Fibroblast of gingiva (primary cell): ENCODE data around the gene C2orf78.
"Not testable (repeated sequence)": the region's sequence is repeated elsewhere in the genome, so short reads cannot be mapped to it uniquely, and the experiment has no call there.

Experiments used
- DNase-seq: peaks from one replicate; pipeline ENCODE4 v3.0.0-alpha.2; 2011; ENCODE audit warnings: low read depth

C2orf78 gene, protein sequence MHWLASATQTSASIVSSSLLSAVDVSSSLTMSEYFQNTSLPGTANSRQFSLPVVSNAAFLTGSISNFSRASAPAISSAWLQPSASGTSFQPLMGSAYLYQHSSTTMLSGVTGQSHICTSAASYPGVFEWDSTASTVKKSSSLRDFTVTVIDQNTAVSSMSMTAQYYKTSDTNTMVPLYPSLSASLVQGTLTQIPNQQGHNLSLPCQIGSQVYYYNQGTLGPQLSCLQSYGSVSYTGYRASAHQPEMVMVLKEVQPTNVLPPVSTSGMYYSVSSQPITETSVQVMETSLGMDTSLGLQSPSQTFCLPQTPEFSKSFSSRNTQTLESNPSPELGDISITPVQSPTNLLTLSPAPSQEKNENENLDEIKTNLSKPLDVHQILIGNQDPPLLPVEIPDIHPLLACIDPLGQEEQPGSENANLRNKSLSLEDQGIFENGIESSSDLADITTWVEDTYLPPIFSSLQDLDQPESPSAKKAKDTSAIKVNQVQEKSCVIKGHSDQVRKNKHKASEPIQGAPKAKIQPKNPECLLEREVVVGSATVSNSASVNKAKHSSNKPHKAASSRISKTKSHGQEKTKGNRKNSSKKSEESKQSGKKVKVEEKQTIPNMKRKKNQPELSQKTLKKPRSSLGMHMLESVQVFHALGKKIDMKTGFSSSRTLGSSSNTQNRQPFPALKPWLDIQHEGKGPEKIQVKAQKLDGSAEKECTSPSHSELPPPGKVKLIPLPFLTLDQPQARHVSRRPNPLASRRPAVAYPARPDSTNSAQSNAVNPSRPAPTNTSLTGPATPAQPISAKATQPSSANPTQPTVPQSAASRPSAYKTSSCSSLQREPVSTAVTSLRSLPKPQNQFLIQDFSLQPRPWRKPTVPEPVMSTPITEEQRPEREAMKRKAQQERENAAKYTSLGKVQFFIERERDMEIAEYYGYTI

DNA sequence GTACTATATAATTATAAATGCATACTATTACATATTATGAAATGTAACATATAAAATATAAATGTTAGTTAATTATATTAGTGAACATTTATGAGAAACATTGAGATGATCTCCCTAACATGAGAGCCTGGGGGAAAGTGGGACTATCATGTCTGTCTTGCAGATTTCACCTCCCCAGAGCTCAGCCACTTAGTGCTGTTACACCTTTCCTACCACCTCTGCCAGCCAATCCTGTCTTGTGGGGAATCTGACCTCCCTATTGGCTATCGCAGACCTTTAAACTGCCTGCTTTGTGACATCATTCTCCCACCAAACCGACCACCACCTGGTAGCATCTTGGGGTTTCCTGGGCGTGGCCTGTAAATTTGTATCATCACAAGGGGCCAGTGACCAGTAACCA is at the start of gene C2orf78:
Gene C2orf78, plus strand, starts transcription at position 301 of the 400 bp plus-strand sequence. CDS start 127 bp downstream, outside the sequence.
- not testable (repeated sequence) for DNase-seq

DNA sequence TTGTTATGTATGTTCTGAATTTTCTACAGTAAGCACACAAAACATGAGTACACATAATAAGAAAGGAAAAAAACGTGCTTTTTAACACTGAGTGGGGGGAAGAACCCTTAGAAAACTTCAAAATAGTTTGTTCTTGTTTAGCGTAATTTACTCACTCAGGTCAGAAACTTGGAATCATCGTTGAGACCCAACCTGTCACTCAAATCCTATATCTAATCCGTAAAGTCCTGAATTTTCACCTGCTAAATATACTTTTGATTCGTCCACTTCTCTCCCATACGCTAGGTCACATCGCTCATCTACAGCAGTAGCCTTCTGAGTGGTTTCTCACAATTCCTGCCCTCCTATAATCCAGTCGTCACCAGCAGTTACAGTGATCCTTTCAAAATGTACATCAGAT is 47.6 kb upstream of the C2orf78 start:
- DNase-seq = no peak

DNA sequence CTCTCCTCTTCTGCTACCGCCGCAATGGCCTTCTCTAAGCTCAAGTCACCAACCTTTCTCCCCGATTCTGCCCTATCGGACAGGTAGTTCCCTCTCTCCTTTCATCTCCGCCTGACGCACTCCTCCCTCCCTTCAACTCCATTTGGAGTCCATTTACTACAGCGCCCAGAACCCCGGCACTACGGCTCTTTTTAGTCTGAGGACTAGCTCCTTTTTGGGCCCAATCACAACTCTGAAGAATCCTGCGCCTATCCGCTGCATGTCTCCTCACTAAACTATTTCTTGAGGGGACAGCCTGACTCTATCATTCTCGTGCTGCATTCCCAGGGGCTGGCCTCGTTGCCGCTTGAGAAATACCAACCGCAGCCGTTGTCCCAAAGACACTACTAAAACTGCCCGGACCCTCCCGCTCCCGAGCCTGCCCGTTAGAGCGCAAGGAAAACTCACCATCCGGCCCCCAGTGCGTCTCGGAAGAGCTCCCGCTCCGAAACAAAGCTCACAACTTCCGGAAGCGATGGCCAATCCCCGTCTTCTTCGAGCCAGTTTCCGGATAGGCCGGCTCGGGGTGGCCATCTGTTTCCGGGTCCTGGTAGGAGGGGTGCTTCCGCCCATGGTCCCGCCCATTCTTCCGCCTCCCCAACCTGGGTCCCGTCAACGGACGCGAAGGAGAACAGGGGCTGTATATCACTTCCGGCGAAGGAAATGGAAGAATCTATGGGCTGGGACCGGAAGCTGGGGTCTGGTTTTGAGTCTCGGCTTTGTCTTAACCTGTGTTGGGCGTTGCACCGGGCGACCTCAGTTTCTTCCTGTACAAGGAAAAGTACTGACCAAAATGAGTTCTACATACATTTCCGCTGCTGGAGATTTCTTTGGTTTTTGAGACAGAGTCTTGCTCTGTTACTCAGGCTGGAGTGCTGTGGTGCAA is 46.9 kb upstream of the C2orf78 start, which contains the start of gene TPRKB:
Gene TPRKB, minus strand, starts transcription at position 491 of the 925 bp plus-strand sequence. CDS start 2,776 bp downstream, outside the sequence.
- DNase-seq = peak; percentile 98

DNA sequence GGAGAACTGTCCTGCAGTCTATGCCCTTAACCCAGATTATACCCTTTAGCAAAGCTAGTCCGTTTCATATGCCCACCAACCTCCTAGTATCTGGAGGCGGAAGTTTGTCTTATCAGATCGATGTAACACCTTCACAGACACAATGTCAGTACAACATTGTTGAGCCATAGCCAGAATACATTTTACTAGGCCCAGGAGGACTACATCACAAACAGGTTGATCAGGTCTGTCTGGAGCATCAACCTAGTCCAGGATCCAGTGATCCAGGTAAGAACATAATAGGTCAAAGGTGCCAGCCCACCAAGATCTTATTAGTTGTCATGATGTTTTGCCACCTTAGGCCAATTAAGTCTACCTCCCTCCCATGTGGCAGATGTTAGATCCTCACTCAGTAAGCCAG is 44.9 kb upstream of the C2orf78 start:
- DNase-seq = no peak

DNA sequence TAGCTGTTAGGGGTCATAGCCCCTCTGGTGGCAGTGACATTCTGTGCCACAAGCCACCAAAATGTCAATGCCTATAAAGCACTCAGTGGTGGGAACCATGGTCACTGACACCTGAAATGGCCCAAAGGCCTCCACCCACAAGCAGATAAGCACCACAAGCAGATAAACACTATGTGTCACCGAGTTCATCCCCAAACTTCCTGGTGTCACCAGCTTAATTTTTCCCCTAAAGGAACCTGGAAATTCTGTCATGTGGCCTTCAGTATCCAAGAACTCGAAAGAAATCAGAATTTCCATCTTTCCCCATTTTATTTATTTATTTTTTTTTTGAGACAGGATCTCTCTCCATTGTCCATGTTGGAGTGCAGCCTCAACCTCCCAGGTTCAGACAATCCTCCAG is 43.2 kb upstream of the C2orf78 start:
- DNase-seq = no peak

DNA sequence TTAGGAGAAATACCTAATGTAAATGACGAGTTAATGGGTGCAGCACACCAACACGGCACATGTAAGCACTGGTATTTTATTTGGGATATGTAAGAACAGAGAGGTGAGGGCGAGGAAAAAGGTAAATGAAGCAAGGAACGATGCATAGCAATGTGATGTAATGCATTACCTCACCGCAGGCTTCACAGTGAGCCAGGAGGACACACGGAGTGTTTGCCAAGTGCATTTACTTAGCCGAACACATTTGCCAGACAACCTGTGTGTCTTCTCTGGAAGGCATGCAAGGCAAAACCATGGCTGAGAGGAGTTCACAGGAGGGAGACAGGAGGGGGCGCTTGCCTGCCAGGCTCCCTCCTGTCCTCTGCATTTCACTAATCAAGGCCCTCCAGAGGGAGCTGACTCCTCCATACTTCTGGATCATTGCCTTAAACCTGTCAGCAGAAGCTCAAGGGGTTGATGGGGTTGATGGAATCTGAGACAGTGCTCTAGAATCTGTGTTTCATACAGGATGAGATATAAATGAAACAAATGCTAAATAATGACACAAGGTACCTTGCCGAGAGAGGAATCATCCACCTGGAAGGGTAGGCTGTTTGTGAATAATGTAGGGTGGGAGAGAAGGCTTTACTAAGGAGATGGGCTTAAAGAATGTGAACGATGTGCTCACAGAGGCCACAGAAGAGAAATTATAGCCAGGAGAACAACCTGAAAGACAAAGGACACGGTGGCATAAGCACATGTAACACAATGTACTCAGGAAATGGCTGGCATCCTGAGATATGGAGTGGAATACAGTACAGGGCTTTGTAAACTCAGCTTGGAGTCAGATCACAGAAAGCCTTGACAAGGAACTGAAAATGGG is 37.7 kb upstream of the C2orf78 start:
- DNase-seq = no peak

DNA sequence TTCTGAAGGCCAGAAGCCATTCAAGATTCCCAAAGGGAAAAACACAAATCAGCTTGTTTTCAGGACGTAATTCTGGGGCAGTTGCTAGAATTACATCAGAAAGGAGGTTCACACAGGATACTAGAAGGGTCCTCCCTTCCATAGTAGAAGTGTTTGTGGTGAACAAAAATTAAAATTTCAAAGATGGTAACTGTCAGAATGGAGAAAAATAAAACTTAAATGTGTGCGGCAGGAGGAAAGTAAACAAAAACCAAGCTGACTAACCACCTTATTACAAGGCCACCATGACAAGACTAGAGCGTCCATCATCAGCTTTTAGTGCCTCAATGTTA is 37.1 kb upstream of the C2orf78 start:
- no peak for DNase-seq

DNA sequence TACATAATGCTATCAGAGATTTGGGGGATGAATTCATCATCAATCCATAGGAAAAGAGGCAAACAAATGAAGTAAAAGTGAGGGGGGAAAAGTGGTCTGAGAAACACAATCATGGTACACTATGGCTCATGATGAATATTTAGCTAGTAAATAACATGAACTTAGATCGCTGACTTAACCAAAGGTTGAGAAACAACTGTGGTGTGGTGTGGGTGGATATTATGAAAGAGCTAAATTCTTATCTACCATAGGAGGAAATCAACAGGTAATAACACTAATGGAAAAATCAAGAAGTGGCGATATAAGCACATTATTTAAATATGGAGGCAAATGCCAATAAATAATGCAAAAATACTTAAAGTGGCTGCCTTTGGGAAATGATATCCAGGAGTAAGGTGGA is 34.7 kb upstream of the C2orf78 start:
- DNase-seq = no peak

DNA sequence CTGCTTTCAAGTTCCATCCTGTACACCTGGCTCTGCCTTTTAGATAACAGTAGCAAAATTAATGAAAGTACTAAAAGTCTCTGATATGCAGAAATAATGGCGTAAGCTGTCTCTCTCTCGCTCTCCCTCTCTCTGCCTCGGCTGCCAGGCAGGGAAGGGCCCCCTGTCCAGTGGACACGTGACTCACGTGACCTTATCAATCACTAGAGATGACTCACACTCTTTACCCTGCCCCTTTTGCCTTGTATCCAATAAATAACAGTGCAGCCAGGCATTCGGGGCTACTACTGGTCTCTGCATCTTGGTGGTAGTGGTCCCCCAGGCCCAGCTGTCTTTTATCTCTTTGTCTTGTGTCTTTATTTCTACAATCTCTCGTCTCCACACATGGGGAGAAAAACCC is 29.7 kb upstream of the C2orf78 start:
- not testable (repeated sequence) for DNase-seq

DNA sequence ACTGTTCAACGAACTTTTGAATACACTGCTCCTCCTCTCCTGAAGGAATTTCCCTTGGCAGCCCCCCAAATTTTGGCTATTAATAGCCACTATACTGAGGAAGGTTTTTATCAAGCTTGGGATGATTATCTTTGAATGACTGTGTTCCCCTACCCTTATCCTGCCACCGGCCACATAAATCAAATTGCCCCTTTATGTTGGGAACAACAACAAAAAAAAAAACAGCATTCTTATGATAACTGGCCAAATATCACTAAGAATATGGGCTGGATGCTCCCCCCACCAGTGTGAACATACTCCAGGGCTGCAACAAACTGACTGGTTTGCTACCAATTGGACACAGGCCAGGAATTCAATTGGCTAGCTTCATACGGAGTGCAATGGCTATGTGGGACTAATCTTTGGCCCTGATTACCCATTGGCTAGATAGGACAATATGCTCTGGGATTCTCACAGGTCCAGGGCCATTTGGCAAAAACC is 24.7 kb upstream of the C2orf78 start:
- DNase-seq = peak; percentile 14

DNA sequence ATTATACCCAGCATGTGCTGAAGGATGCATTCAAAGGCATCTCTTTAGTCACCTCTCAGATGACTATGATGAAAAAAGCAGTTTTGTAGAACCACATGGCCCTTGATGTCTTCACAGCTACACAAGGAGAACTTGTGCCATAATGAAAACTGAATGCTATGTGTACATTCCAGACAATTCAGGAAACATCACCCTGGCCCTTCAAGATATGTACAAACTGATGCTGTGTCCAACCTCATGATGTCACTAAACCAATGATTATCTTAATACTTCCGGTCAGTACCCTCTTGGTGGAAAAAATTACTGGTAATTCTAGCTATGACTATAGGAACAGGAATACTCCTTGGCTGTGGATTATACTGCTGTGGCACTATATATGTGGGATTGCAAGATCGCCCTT is 24.1 kb upstream of the C2orf78 start:
- no peak for DNase-seq

DNA sequence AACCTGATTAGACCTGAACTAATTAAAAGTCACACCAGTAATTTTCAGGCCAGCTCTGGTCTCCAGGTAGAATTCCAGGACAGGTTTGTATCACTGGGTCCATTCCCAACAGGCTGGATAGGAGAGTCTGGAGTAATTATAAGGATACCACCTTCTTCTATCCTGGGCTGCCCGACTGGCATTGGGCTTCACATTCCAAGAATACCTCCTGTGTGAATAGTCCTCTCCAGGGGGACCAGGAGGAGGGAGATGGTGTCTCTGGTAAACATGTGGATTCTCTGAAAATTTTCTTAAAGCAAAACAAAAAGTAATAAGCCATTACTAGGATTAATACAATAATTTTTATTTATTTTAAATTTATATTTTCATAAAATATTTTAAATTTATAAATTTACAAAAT is 21.4 kb upstream of the C2orf78 start:
- no peak for DNase-seq

DNA sequence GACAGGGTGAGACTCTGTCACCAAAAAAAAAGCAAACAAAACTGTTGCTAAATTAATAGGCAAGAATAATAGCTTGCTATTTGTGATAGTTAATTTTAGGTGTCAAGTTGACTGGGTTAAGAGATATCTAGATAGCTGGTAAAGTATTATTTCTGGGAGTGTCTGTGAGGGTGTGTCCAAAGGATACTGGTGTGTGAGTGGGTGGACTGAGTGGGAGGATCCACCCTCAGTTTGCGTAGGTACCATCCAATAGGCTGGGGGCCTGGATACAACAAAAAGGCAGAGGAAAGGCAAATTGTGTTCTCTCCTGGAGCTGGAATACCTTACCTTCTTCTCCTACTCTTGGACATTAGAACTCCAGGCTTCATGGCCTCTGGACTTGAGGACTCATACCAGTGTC is 19.0 kb upstream of the C2orf78 start:
- DNase-seq = no peak

DNA sequence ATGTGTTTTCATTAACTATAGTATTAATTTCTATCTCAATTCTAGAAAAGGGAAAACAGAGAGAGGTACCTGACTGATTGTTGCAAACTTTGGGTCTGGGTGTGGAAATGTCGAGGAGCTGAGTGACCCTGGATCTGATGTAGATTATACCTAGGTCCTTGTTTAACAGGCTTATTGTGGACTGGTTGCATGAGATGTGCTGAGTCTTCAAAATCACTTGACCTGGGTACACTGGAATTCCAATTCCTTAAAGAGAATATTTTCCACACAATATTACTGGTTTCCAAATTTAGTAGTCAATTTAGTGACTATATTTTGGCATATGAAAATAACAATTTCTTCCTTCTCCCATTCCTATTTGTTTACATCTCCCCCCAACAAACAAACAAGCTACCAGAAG is 17.6 kb upstream of the C2orf78 start:
- no peak for DNase-seq

DNA sequence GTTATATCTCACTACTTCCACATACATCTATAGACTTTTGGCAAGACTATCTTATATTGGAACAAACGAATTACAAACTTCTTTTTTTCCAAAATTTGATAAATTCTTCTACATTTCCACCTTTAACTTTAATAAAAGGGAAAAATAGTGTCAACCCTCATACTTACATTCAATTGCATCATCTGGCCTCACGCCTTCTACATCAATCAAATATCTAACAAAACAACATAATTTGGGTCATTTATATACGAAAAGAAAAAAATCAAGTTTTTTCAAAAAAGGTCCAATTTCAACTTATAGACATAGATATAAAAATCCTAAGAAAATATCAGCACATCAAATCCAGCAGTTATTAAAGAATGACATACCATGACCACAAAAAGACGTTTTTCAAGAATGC is 17.0 kb upstream of the C2orf78 start:
- no peak for DNase-seq

DNA sequence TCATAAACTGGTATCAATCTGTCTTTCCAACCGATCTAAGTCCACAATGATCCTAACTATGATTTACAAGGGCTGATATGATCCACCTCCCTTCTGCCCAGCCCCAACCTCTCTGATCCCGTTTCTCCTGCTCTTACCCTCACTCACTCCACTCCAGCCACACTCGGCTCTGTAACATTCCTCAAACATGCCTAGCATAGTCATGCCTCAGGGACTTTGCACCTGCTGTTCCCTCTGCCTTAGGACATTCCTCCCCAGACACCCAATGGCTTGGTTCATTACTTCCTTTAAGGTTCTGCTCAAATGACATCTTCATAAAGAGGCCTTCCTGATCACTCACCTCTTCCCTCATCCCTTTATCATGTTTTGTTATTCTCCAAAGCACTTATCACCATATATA is 13.3 kb upstream of the C2orf78 start:
- DNase-seq = no peak

DNA sequence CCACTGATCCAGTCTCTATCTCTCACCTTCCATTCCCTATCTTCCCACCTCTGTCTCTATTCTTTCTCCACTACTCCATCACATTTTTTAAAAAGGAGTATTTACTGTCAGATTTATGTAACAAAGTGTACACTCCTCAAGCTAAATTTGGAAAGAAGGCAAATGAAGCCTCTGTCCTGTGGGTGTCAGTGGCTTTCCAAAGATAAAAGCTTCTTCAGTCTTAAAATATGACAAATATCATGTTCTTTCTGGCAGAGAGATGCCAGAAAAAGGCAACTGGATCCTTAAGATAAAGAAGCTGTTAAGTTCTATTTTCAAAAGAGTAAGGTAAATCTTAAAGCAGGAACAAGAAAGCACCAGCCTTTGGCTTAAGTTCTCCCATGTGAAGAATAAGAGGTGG is 11.2 kb upstream of the C2orf78 start:
- no peak for DNase-seq

DNA sequence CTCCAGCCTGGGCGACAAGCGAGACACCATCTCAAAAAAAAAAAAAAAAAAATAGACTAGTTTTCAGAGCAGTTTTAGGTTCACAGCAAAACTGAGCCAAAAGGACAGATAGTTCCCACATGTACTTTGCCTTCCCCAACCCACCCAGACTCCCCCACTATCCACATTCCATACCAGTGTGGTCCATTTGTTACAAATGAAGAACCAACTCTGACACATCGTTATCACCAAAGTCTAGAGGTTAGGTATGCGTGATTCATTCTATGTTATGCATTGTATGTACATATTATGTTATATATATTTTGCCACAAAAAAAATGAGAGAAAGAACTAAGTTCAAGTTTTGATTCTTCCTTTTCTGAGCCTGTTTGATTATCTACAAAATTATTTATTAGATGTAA is 7.6 kb upstream of the C2orf78 start:
- no peak for DNase-seq

DNA sequence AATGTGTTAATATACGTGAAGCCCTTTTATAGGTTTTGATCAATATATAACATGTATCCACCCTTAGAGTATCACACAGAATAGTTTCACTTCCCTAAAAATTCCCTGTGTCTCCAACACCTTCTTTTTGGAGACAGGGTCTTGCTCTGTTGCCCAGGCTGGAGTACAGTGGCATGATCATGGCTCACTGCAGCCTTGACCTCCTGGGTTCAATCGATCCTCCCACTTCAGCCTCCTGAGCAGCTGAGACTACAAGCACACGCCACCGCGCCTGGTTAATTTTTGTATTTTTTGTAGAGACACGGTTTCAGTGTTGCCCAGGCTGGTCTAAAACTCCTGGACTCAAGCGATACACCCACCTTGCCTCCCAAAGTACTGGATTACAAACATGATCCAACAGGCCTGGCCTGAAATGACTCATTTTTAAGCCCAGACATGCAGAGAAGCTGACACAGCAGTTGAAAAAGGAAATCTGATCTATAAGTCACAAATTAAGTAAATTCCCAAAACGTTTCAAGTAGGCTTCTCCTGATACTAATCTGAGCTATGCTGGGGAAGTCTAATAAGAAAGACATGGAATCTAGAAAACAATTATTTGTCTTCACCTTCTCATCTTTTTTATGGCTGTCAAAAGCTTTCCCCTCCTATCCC is 7.0 kb upstream of the C2orf78 start:
- DNase-seq = peak; percentile 27

DNA sequence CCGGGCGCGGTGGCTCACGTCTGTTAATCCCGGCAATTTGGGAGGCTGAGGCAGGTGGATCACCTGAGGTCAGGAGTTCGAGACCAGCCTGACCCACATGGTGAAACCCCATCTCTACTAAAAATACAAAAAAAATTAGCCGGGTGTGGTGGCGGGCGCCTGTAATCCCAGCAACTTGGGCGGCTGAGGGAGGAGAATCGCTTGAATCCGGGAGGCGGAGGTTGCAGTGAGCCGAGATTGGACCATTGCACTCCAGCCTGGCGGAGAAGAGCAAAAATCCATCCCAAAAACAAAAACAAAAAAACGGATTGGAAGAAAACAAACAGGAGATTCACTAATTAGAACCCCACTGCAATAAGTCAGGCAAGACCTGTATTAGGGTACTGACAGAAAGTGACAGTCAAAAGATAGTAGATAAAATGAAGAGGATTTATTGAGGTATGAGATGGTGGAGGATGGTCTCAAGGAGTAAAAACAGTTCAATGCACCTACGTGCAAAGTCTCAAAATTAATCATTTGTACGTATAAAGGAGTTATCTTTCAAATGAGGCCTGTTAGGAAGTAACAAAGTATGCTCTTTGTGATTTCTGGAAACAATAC is 5.0 kb upstream of the C2orf78 start:
- DNase-seq = not testable (repeated sequence)
